HG03432 (cell line): ENCODE measurements around the gene SCTR.
A peak's percentile ranks its signal among the peaks of the same experiment; 100 is the strongest.

Experiments
- ATAC-seq: cut with Tn5 transposase; IDR thresholded peaks from one replicate; pipeline ENCODE4 v1.9.1; 2021; ENCODE audit warnings: mild to moderate bottlenecking, moderate library complexity; ENCODE audit not compliant: unreplicated experiment

Gene SCTR

DNA sequence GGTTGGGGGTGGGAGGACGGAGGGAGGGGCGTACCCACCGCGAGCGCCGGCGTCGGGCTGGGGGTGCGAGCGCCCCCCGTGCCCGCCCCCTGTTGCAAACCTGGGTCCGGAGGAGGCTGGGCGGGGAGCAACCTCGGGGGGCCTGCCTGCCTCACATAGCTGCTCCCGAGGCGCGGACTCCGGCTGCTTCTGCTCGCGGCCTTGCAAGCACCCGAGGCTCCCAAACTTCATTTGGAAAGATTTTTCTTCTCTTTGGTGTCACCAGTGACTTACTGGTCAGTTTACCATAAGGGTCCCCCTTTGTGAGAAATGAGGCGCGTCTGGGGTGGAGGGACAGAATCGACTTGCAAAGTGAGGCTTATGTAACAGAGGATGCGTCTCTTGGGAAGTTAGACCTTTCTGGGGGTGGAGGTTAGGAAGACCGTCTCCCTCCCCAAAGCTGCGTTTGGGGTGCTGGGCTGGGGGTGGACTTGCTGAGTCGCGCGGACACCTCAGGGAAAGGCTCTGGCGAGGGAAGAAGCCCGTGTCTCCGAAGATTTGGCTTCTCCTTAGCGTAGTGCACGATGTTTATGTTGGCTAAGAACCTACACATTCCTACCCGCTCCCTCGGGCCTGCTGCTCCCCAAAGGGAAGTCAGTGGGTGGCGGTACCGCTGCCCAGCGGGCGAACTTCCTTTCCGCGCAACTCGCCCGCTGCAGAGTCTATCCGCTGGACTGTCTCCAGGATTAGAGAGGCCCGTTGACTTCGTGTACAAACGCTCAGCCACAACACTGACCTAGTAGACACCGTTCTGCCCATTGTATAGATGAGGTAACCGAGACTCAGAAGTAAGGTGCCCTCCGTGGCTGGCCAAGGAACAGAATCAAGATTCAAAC lies 92.1 kb downstream of the SCTR start:
- ATAC-seq, result peak; percentile 14

DNA sequence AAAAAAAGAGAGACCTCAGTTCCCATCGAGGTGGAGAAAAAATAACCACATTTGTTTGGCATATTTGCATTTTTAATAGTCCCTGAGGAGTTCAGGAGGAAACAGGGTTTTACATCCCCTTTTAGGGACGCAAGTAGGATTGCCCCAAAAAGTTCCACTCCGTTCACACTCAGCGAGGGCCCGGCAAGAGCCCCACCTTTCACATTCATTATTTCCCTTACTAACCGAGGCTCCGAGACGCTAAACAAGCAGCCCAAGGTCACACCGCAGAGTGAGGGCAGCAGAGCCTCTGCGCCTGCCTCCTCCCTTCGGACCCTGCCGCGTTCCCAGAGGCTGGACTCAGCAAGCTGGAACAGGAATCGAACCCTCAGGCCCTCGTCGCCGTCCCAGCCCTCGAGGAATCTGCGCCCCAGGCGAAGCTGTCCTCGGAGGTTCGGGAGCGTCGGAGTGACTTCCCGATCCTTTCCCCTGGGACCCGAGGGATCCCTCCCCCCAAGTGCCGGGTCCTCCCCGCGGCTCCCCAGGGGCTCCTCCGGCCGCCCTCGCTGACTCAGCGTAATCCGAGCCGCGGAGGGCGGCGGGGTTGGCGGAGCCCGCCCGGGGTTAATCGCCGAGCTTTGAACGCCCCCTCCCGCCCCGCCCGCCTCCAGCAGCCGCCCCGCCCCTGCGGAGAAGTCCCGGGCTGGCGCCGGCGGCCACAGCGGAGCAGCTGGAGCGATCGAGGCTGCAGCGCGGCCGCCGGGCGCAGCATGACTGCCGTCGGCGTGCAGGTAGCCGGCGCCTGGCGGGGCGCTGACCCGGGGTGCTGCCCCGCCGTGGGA lies 92.9 kb downstream of the SCTR start, which contains the start of gene TMEM37:
Gene TMEM37 (plus strand): TSS at position 700 of the 821 bp plus-strand sequence. CDS start 50 bp downstream, at position 750.
- ATAC-seq, result peak; percentile 74

DNA sequence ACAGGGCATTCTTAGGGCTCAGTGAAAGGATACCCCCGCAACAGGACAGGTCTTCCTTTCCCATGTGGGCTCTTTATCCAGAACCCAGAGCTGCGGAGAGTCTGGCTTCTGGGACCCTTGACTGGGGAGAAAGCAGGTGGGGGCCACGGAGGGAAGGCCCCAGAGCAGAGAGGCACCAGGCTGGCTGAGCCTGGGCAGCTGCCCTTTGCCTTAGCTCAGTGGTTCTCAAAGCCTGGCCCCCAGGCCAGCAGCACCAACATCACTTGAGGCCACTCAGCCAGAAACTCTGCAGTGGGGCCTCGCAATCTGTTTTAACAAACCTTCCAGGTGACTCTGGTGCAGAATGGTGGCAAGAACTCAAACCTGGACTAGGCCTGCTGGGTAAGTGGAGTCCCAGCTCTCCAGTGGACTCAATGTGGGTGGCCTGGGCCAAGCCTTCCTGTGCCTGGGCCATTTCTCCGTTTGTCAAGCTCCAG lies 94.2 kb downstream of the SCTR start:
- ATAC-seq, result no peak

DNA sequence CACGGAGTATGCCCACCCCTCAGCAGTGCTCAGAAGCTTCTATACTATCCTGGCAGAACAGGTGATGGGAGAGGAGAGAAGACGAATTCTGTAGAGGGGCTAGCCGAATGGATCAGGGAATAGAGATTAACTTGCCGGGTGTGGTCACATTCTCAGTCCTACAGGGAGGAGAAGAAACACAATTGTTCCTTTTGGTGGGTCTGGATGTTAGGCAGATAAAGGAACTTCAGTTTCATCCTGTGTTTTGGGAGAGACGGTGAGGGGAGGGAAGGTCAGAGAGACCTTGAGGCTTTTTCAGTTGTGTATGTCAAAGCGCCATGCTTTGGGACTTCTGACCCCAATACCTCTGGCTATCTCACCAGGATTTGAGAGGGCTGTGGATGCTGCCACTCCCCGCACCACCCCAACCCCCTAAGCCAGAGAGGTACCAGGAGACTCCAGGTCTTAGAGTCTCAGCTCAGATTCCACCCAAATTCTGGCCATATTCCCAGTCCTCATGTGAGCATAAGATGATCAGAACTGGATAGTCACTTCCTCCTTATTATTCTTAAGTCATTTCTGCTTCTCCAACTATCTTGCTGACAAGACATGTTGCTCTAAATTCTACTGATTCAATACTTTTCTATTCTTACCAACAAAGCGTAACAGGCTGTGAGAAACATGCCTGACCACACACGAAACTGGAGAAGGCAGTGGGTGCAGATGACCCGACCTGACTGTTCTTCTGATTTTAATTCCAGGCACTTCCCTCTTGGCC lies 94.9 kb downstream of the SCTR start:
- no peak for ATAC-seq

DNA sequence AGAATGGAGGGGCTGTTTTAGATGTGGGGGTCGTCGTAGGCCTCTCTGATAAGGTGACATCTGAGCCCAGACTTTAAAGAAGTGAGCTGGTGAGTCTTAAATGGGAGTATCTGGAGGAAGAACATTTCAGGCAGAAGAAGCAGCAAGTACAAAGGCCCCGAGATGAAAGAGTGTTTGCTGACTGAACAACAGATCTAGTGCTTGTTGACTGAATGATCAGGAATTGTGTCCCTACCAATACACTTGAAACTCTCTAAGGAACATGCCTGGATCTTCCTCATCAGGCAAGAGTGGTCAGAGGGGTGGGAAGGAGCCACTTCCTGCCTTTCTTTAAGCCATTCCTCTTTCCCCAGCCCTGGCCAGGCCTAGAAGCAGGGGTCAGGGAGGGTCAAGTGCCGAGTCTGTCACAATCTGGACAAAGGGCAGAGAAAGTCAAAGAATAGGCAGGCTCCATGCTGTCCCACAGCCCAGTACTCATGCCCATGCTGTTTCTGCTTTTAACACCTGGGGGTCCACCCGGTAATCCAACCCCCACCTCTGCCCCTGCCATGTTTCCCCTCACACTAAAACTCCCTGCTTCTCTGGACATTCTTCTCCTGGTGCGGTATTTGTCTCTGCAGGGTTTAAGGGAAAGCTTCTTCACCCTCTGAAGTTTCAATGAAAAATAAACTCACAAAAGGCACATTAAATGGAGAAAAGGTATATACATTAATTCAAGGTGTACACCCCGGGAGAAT lies 95.6 kb downstream of the SCTR start:
- no peak for ATAC-seq

DNA sequence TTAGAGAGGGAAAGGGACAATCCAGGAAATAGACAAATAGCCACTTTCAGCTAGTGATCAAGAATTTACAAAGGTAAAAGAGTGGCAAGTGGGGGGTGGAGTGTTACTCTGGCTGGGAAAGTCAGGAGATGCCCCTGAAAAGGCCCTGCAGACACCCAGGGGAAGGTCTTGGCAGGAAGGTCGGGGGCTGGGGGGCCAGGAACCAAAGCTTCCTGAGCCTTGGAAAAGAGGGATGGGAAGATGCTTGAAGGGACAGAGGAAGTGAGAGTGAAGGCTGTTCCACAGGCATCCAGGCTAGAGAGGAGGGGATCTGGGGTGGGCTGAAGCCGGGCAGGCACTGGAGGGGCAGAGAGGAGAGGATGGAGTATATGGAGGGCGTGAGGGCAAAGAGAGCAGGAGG lies 96.5 kb downstream of the SCTR start:
- ATAC-seq, result no peak

DNA sequence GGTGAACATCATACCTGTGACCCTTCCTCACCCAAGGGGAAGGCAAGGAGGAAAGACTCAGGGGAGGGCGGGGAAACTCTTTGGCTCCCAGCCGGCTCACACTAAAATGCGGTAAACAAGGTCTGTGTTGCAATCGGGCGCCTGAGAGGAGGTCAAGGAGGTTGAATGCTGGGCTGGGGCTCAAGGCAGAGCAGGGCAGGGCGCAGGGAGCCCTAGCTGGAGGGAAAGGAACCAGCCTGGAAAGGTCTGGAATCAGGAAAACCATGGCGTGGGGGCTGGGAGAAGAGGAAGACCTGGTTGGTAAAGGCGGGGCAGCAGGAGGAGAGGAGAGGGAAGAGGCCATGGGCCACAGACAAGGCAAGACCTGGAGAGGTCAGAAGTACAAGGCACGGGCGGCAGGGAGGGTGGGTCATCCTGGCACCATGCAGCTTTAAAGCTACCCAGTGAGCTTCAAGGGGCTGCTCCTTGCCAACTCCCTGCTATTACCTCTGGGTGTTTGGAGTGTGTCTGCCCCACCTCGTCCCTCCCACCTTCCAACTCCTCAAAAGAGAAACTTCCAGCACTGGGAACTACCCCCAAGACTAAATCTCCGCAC lies 97.4 kb downstream of the SCTR start:
- no peak for ATAC-seq

DNA sequence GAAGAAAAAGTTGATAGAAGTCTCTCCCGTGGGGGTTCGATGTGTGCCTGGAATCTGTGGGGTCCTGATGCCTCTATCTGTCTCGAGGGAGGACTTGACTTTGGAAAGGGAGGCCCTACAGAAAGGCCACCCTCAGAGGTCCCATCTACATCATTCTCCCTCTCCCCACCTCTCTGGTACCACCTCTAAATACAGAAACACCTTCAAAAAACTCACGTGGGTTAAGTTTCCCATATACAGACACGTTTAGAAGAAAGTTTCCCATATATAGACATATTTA lies 97.9 kb downstream of the SCTR start:
- no peak for ATAC-seq

DNA sequence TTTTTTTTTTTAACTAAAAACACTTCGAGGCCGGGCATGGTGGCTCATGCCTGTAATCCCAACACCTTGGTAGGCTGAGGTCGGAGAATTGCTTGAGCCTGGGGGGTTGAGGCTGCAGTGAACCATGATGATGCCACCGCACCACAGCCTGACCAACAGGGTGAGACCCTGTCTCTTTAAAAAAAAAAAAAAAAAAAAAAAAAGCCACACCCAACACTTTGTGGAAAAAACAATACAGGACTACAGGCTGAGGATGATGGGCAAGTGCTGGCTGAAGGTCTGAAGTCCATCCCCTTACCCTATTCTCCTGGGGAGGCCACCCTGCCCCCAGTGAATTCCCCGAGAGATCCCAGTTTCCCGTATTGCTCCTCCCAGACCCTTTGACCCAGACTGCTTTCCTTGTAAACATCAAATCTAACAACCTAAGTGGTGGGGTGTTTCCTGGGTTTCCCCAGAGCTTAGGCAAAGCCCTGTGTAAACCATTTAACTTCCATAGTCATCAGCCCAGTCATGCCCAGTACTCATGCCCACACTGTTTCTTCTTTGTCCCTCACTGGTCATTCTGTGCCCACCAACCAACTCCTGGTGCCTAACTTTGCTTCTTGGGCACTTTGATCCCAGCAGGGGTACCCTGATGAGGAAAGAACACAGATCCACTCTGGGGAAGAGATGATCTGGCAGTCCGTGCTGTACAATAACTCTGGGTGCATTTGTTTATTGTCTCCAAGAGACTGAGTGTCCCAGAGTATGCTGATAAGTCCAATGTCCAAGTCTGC lies 98.5 kb downstream of the SCTR start:
- ATAC-seq, result no peak

DNA sequence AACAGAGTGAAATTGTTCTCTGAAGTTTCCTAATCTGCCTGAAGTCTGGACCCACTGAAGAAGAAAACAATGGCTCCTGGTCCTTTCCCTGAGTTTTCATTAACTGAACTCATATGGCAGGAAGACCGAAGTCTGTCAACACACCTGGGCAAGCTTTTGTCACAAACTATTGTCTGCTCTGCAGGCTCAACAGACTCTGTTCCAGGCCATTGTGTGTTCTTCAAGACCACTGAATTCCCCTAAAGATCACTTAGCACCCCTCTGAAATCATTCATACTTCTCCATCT lies 99.2 kb downstream of the SCTR start:
- no peak for ATAC-seq

DNA sequence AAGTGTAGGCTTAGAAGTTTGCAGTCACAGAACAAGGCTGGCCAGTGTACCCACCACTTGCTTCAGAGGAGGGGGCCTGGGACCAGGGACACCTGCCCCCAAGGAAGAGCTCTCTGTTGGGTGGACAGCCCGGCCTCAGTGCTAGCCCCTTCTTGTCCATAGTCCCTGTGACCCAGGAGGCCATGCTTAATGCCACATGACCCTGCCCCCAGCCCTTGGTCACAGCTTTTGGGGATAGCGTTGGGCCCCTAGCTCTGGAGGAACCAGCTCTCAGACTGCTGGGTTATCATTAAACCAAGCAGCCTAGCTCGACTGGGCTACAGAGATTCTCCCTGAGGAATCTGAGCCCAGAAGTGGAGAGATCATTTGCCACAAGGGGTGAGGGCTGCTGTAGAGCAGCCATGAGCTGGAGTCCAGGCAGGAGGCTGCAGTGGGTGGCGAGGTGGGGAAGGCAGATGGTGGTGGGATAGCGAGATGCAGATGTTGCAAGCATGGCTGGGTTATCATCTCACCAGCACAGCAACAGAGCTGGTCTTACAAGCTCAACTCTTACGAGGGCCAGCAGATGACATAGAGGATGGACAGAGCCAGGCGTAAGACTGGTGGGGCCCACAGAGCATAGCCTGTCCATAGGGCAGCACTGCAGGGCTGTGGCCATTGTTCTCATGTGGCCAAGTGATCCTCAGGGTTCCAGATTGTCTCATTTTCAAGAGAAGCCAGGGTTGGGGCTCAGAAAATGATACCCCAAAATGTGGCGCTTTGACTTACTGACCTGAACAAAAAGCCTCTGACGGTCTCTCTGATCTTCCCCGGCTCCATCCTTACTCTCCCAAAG lies 99.8 kb downstream of the SCTR start:
- ATAC-seq, result no peak

DNA sequence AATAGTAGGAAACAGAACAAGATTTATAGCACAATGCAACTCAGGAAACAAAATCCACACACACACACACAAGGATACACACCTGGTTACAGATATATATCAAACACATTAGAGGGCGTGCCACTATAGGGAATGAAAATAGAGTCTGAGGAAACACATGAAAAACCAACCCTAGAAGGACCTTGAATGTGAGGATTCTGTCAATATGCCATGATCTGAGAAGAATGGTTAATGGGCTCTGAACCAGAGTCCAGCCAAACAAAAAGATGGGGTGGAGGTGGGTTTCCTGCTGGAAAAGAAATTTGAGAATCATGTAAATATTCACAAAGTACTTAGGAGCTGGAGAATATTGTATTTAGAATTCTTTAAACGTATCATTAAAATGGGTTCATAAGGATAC lies 100.5 kb downstream of the SCTR start:
- ATAC-seq, result no peak

DNA sequence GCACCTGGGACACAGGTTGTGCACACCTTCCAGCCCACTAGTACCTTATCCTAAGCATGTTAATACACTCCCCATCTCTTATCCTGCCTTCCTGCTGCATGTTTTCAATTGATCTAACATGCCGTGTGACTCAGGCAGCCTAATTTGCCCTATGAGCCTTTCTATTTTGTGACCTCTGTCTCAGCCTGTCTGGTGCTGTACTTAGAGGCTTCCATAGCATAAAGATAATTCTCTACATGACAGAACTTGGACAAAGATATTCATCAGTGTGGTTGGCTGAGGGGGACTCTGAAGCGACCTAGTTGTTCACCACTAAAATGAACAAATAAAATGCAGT lies 101.2 kb downstream of the SCTR start:
- ATAC-seq, result no peak

DNA sequence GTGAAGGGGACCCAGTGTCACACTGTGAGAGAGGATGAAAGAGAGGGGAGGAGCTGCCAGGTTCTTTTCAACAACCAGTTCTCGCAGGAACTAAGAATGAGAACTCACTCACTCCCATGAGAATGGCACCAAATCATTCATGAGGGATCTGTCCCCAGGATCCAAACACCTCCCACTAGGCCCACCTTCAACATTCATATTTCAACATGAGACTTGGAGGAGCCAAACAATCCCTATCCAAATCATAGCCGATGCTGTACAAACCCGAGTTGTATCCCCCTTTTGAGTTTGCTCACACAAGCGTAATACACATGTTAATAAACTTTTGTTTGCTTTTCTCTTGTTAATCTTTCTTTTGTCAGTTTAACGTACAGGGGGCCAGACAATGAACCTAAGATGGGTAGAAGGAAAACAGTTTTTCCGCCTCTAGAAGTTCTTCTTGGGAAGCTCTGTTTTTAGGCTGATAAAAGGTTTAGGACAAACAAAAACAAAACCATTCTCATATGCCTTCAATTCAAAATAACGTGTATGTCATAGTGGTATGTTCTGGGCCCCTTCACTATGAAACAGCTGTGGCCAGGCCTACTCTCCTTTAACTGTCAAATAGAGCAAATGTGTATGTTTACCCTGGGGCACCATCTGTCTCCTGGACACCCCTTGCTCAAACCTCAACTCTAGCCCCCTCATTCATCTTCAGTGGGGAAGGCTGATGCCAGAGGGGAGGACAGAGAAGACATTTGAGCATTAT lies 101.7 kb downstream of the SCTR start:
- no peak for ATAC-seq

DNA sequence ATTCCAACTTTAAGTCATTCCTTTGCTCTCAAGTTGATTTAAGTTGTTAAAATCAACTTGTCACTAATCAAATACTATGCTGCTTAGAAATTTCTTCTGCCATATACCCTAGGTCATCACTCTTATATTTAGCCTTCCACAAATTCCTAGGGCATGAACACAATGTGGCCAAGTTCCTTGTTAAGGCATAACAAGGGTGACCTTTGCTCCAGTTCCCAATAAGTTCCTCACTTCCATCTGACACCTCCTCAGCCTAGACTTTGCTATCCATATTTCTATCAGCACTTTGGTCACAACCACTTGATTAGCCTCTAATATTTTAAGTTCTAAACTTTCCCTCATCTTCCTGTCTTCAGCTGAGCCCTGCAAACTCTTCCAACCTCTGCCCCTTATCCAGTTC lies 102.5 kb downstream of the SCTR start:
- no peak for ATAC-seq

DNA sequence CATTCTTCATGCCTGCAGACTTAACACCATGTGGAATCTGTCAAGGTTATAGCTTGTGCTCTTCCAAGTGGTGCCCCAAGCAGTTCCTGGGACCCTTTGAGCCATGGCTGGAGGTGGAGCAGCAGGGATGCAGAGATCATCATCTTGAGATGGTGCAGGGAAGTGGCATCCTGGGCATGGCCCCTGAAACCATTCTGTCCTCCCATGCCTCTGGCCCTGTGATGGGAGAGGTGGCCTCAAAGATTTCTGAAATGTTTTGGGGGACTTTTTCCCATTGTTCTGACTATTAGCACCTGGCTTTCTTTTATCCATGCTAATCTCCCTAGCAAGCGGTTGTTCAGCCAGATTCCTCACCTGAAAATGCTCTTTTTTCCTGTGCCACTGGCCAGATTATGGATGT lies 103.0 kb downstream of the SCTR start:
- ATAC-seq, result no peak

DNA sequence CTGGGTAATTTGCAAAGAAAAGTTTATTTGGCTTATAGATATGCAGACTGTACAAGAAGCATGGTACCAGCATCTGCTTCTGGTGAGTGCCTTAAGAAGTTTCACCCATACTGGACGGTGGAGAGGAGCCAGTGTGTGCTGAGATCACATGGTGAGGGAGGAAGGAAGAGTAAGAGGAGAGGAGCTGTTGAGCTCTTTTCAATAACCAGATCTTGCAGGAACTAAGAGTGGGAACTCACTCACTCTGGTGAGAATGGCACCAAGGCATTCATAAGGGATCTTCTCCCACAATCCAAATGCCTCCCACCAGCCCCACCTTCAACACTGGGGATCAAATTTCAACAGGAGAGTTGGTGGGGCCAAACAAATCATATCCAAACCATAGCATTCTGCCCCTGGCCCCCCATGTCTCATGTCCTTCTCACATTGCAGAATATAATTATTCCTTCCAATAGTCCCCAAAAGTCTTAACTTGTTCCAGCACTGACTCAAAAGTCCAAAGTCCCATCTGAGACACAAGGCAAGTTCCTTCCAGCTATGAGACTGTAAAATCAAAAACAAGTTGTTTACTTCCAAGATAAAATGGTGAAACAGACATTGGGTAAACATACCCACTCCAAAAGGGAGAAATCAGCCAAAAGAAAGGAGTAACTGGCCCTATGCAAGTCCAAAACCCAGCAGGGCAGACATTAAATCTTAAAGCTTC lies 104.3 kb downstream of the SCTR start:
- no peak for ATAC-seq

DNA sequence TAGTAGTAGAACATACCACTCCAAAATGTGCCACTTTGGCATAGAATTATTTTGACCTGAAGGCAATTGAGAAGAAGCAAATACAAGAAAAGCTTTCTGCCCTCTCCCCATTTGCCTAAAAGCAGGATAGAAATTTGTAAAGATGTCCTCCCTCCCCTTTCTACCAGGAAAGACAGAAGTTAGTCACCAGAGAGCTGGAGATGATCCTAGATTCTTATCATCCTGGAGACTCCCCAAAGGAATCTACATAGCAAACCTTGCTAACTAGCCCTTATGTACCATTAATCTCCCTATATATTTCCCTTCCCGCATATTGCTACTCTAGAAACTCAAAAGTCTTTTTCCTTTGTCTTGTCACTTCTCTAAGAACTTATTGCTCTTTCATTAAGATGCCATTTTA lies 105.2 kb downstream of the SCTR start:
- no peak for ATAC-seq
